Measurements from ENCODE around the gene KCNK1. TPM values are rescaled to one million over a fixed set of nuclear protein-coding genes. Genes with fewer than 3 reads are reported as not detected.
"Not testable (repeated sequence)": the region's sequence is repeated elsewhere in the genome, so short reads cannot be mapped to it uniquely, and the experiment has no call there.

KCNK1 gene
- total RNA-seq, 1 experiment from 2014 or later, result not detected

- Histone ChIP-seq H3K36me3 (no peaks in the 10 kb centered on the region), H3K27ac (no peak overlapping the region), H3K4me3 (no peak overlapping the region), H3K4me1 (replicated peaks) (no peaks in the 10 kb centered on the region), H3K27me3 (replicated peaks) (peaks cover 32% of the 10 kb centered on the region), H3K9me3 (replicated peaks) (no peaks in the 10 kb centered on the region)
- DNase-seq (ENCODE audit: low read depth in 1 of 2, low spot score in 2 of 2), result no peak
These were observed 1.0 kb downstream of the KCNK1 start for GRCh38 chr1:233614743-233615521.

DNA sequence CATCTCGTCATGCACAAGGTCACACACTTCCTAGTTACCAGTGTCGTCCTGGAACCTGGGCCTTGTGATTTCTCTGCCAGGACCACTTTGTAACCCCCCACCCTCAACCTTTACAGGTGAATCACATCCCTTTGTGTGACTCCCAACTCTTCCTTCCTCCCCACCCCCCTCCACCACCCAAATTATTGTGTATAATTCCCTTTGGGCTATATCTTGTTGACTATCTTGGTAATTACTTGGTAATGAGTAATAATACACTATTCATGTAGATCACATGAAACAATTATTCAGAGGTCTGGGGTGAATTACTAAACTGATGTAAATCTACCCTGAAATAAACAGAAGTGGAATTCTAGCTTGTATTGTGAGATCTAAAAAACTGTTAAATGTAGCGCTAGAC lies 1.7 kb downstream of the KCNK1 start:
- Histone ChIP-seq H3K36me3 (no peaks in the 10 kb centered on the region), H3K27me3 (replicated peaks) (peaks cover 32% of the 10 kb centered on the region), H3K9me3 (replicated peaks) (no peaks in the 10 kb centered on the region), H3K27ac (no peak overlapping the region), H3K4me1 (replicated peaks) (no peaks in the 10 kb centered on the region), H3K4me3 (no peak overlapping the region)
- DNase-seq (ENCODE audit: low read depth in 1 of 2, low spot score in 2 of 2), result no peak

GRCh38 chr1:233617025-233617424 lies 3.1 kb downstream of the KCNK1 start:
- H3K36me3 ChIP-seq, result no peaks in the 10 kb centered on the region
- no peak for DNase-seq (ENCODE audit: low read depth in 1 of 2, low spot score in 2 of 2)
- peaks cover 31% of the 10 kb centered on the region for H3K27me3 ChIP-seq (replicated peaks)
- H3K9me3 ChIP-seq (replicated peaks), result no peaks in the 10 kb centered on the region
- H3K27ac ChIP-seq, result no peak overlapping the region
- no peaks in the 10 kb centered on the region for H3K4me1 ChIP-seq (replicated peaks)
- H3K4me3 ChIP-seq, result no peak overlapping the region

GRCh38 chr1:233619414-233619813 lies 5.5 kb downstream of the KCNK1 start:
- peaks cover 11% of the 10 kb centered on the region for H3K27me3 ChIP-seq (replicated peaks)
- not testable (repeated sequence) for H3K9me3 ChIP-seq (replicated peaks); H3K27ac ChIP-seq; H3K4me1 ChIP-seq (replicated peaks); H3K36me3 ChIP-seq; DNase-seq (ENCODE audit: low read depth in 1 of 2, low spot score in 2 of 2); H3K4me3 ChIP-seq

DNA sequence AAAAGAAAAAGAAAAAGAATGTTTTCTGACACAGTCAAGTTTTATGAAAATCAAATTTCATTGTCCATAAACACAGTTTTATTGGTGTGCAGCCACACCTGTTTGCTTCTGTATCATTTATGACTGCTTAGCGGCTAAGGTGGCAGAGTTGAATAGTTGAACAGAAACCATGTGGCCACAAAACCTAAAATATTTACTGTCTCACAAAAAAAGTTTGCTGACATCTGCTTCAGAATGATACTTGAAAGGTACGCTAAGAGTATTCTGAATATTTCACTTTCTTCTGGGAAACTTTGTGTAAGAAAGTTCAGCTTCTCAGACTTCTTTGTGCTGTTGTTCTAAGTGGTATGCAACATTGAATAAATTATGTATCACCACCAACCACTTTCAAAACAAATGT lies 6.2 kb downstream of the KCNK1 start:
- H3K27ac ChIP-seq, result no peak overlapping the region
- no peaks in the 10 kb centered on the region for H3K4me1 ChIP-seq (replicated peaks)
- H3K4me3 ChIP-seq, result no peak overlapping the region
- H3K27me3 ChIP-seq (replicated peaks), result peaks cover 6% of the 10 kb centered on the region
- DNase-seq (ENCODE audit: low read depth in 1 of 2, low spot score in 2 of 2), result no peak
- H3K36me3 ChIP-seq, result no peaks in the 10 kb centered on the region
- no peaks in the 10 kb centered on the region for H3K9me3 ChIP-seq (replicated peaks)

GRCh38 chr1:233621923-233622322 lies 8.0 kb downstream of the KCNK1 start:
- H3K9me3 ChIP-seq (replicated peaks), result no peaks in the 10 kb centered on the region
- H3K4me1 ChIP-seq (replicated peaks), result no peaks in the 10 kb centered on the region
- no peaks in the 10 kb centered on the region for H3K36me3 ChIP-seq
- peaks cover 3% of the 10 kb centered on the region; the same call in 1 of the 2 replicates for H3K27me3 ChIP-seq (replicated peaks)
- DNase-seq (ENCODE audit: low read depth in 1 of 2, low spot score in 2 of 2), result no peak
- no peak overlapping the region for H3K27ac ChIP-seq
- no peak overlapping the region for H3K4me3 ChIP-seq

GRCh38 chr1:233624289-233624688 lies 10.4 kb downstream of the KCNK1 start:
- Histone ChIP-seq H3K36me3 (no peaks in the 10 kb centered on the region), H3K27ac (no peak overlapping the region), H3K27me3 (replicated peaks) (no peaks in the 10 kb centered on the region), H3K4me3 (no peak overlapping the region), H3K9me3 (replicated peaks) (no peaks in the 10 kb centered on the region; the same call in 1 of the 2 replicates), H3K4me1 (replicated peaks) (no peaks in the 10 kb centered on the region)
- DNase-seq (ENCODE audit: low read depth in 1 of 2, low spot score in 2 of 2), result no peak

DNA sequence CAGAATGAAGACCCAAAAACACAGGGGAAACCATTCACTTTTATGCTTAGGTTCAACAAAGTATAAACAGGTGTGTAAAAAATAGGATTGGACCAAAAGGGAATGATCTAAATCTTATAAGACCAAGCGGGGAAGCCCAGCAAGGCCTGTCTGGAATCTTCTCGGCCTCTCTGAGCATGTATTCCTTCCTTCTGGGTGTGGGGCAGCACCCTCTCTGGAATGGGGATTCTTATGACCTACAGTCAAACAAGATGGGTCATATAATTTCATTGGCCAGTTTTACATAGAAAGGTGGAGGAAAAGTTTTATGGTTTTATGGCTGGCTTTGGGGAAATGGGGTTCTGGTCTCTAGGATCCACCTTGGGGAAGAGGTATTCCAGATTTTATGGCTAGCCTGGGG lies 11.2 kb downstream of the KCNK1 start:
- Histone ChIP-seq H3K4me3 (no peak overlapping the region), H3K27ac (no peak overlapping the region), H3K9me3 (replicated peaks) (no peaks in the 10 kb centered on the region; the same call in 1 of the 2 replicates)

GRCh38 chr1:233625510-233625981 lies 11.6 kb downstream of the KCNK1 start:
- Histone ChIP-seq H3K27me3 (replicated peaks) (no peaks in the 10 kb centered on the region), H3K9me3 (replicated peaks) (no peaks in the 10 kb centered on the region; the same call in 1 of the 2 replicates)

More for the DNA sequence above, 11.2 kb downstream of the KCNK1 start:
- Histone ChIP-seq H3K4me1 (replicated peaks) (no peaks in the 10 kb centered on the region), H3K27me3 (replicated peaks) (no peaks in the 10 kb centered on the region), H3K36me3 (no peaks in the 10 kb centered on the region)
- DNase-seq (ENCODE audit: low read depth in 1 of 2, low spot score in 2 of 2), result no peak

DNA sequence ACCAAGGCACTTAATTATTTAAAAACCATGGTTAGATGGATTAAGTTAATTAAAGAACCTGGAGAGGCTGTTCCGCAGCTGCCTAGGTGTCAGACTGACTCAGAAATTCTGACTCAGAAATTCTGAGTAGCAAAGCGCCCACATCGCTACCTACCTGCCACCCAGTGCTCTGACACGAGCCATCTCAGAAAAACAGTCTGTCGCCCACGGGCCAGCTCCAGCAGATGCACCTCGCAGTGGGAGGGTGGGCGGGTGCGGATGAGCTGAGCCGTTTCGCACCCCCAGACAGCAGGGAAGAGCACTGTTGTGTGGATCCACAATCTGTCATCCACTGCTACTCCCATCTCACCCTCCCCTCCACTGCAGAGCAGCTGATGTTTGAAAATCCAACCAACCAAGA lies 13.5 kb downstream of the KCNK1 start:
- H3K4me1 ChIP-seq (replicated peaks), result no peaks in the 10 kb centered on the region
- no peaks in the 10 kb centered on the region for H3K36me3 ChIP-seq
- no peak overlapping the region for H3K27ac ChIP-seq
- no peaks in the 10 kb centered on the region; the same call in 1 of the 2 replicates for H3K9me3 ChIP-seq (replicated peaks)
- no peak overlapping the region for H3K4me3 ChIP-seq
- no peak for DNase-seq (ENCODE audit: low read depth in 1 of 2, low spot score in 2 of 2)
- H3K27me3 ChIP-seq (replicated peaks), result no peaks in the 10 kb centered on the region

More at GRCh38 chr1:233625510-233625981, 11.6 kb downstream of the KCNK1 start:
- H3K36me3 ChIP-seq, result no peaks in the 10 kb centered on the region
- H3K4me3 ChIP-seq, result no peak overlapping the region
- H3K4me1 ChIP-seq (replicated peaks), result no peaks in the 10 kb centered on the region
- no peak overlapping the region for H3K27ac ChIP-seq
- DNase-seq (ENCODE audit: low read depth in 1 of 2, low spot score in 2 of 2), result no peak

DNA sequence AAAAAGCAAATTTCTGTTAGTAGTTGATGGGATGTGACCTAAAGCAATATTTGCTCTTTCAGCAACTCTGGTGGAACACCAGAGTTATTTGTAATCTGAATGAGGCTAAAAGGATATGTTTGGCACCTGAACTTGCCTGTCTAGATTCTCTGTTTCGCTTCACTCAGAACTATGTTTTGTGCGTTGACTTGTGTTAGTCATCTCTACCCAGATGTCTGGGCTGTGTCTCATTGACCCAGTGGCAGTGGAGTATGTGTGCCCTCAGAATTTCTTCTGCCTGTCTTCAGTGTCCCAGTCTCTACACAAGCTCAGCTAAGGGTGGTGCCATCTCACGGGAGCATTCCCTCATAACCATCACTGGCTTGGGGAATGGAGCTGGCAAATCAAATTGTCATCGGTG lies 13.9 kb downstream of the KCNK1 start:
- no peak overlapping the region for H3K27ac ChIP-seq
- no peak for DNase-seq (ENCODE audit: low read depth in 1 of 2, low spot score in 2 of 2)
- H3K27me3 ChIP-seq (replicated peaks), result no peaks in the 10 kb centered on the region
- H3K4me1 ChIP-seq (replicated peaks), result no peaks in the 10 kb centered on the region
- no peak overlapping the region for H3K4me3 ChIP-seq
- H3K9me3 ChIP-seq (replicated peaks), result no peaks in the 10 kb centered on the region; the same call in 1 of the 2 replicates
- H3K36me3 ChIP-seq, result no peaks in the 10 kb centered on the region

GRCh38 chr1:233629305-233629935 lies 15.5 kb downstream of the KCNK1 start:
- Histone ChIP-seq H3K36me3 (no peaks in the 10 kb centered on the region), H3K4me3 (no peak overlapping the region), H3K27ac (no peak overlapping the region), H3K4me1 (replicated peaks) (no peaks in the 10 kb centered on the region), H3K9me3 (replicated peaks) (no peaks in the 10 kb centered on the region; the same call in 1 of the 2 replicates), H3K27me3 (replicated peaks) (no peaks in the 10 kb centered on the region)
- DNase-seq (ENCODE audit: low read depth in 1 of 2, low spot score in 2 of 2), result no peak

DNA sequence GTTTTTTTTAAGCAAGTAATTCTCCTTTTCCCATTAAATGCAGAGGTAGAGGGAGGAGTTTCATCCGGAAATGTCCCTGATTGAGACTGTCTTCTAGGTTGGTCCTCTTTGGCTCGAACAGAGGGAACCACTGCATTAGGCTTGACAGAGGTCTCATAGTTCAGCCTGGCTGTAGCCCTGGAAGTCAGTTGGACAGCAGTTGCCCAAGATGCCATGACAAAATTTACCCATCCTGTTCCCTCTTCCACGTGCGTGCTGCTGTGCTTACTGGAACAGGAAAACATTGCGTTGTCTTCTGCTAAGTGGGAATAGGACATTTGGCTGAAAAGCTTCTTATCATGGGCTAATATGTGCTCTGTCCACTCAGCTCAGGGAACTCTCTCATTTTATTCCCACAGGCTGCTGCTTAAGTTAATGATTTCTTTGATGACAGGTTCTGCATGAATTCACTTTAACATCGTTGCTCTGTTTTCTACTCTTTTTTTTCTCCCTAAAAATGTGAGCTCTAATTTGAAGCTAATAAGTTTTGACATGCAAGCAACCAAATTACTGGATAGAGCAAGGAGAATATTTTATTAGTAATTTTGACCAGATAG lies 18.0 kb downstream of the KCNK1 start:
- H3K4me1 ChIP-seq (replicated peaks), result no peaks in the 10 kb centered on the region
- H3K4me3 ChIP-seq, result no peak overlapping the region
- DNase-seq (ENCODE audit: low read depth in 1 of 2, low spot score in 2 of 2), result no peak

GRCh38 chr1:233632436-233632835 lies 18.5 kb downstream of the KCNK1 start:
- Histone ChIP-seq H3K4me1 (replicated peaks) (no peaks in the 10 kb centered on the region), H3K36me3 (no peaks in the 10 kb centered on the region), H3K27ac (no peak overlapping the region), H3K27me3 (replicated peaks) (no peaks in the 10 kb centered on the region), H3K4me3 (no peak overlapping the region), H3K9me3 (replicated peaks) (no peaks in the 10 kb centered on the region; the same call in 1 of the 2 replicates)
- no peak for DNase-seq (ENCODE audit: low read depth in 1 of 2, low spot score in 2 of 2)

More for the DNA sequence above, 18.0 kb downstream of the KCNK1 start:
- H3K36me3 ChIP-seq, result no peaks in the 10 kb centered on the region
- no peaks in the 10 kb centered on the region; the same call in 1 of the 2 replicates for H3K9me3 ChIP-seq (replicated peaks)
- no peaks in the 10 kb centered on the region for H3K27me3 ChIP-seq (replicated peaks)
- H3K27ac ChIP-seq, result no peak overlapping the region

Measured in SJSA1 (cell line).